IMR-90 (cell line): ENCODE results near the gene KCNJ16. TPM values are rescaled to one million over a fixed set of nuclear protein-coding genes. Genes with fewer than 3 reads are reported as not detected.

Experiments used
- ATAC-seq: fragments of 200-7000 bp; cut with Tn5 transposase; 2 replicates; pipeline ENCODE4 v1.9.1; 2020; ENCODE audit warnings: low read depth, mild to moderate bottlenecking, moderate library complexity
- BruUV-seq: library from RNA; stranded (reverse); fragments of 400-500 nt; replicated peaks from 2 replicates; lab custom pipeline; 2021; lab: Mats Ljungman, UMichigan
- CTCF ChIA-PET: fragments of 300-600 bp; formaldehyde crosslinking; extraction: SDS; loops from one replicate; lab custom pipeline; 2021; ENCODE audit warnings: antibody characterized with exemption; lab: Yijun Ruan, JAX
- POLR2A ChIA-PET: fragments of 300-600 bp; sonication (Branson Sonifier 250); formaldehyde crosslinking; loops from one replicate; lab custom pipeline; 2022; ENCODE audit warnings: antibody characterized with exemption; ENCODE audit not compliant: unreplicated experiment; lab: Charles Lee
- DNase-seq: peaks from one replicate; pipeline ENCODE4 v3.0.0; 2013
- H2AFZ ChIP-seq: replicated peaks from 2 replicates; pipeline ENCODE3; 2013; ENCODE audit warnings: low read length, mild to moderate bottlenecking; ENCODE audit not compliant: poor library complexity
- H2AK5ac ChIP-seq: 2 replicates; pipeline ENCODE4 v1.6.1; 2013; ENCODE audit warnings: low read depth, low read length, inconsistent platforms
- H2AK9ac ChIP-seq: replicated peaks from 2 replicates; pipeline ENCODE3; 2013; ENCODE audit warnings: mild to moderate bottlenecking, low read depth, low read length, moderate library complexity; ENCODE audit not compliant: poor library complexity
- H2BK120ac ChIP-seq: 2 replicates; pipeline ENCODE4 v1.6.1; 2013; ENCODE audit warnings: low read depth, low read length, inconsistent platforms
- H2BK15ac ChIP-seq: 3 replicates; pipeline ENCODE4 v1.6.1; 2013; ENCODE audit warnings: low read depth, low read length, inconsistent platforms
- H2BK20ac ChIP-seq: 2 replicates; pipeline ENCODE4 v1.6.1; 2013; ENCODE audit warnings: low read depth, mild to moderate bottlenecking, inconsistent platforms, low read length, moderate library complexity
- H2BK5ac ChIP-seq: 2 replicates; pipeline ENCODE4 v1.6.1; 2013; ENCODE audit warnings: mild to moderate bottlenecking, low read depth, low read length, inconsistent platforms; ENCODE audit not compliant: poor library complexity, severe bottlenecking
- H3K14ac ChIP-seq: replicated peaks from 2 replicates; pipeline ENCODE4 v1.6.1; 2013; ENCODE audit warnings: low read depth, low read length, inconsistent platforms
- H3K18ac ChIP-seq: 2 replicates; pipeline ENCODE4 v1.6.1; 2013; ENCODE audit warnings: low read depth, low read length, control low read depth
- H3K23ac ChIP-seq: 2 replicates; pipeline ENCODE4 v1.6.1; 2013; ENCODE audit warnings: low read depth, low read length, inconsistent platforms
- H3K27ac ChIP-seq: 2 replicates; pipeline ENCODE4 v1.5.1; 2013; ENCODE audit warnings: mild to moderate bottlenecking, control low read depth, low read length; ENCODE audit not compliant: insufficient read depth
- H3K27me3 ChIP-seq: 2 replicates; pipeline ENCODE4 v1.6.1; 2013; ENCODE audit warnings: low read length; ENCODE audit not compliant: control insufficient read depth, insufficient read depth
- H3K36me3 ChIP-seq: 2 replicates; pipeline ENCODE4 v1.6.1; 2013; ENCODE audit warnings: low read length, mixed read lengths; ENCODE audit not compliant: control insufficient read depth, insufficient read depth
- H3K4ac ChIP-seq: 2 replicates; pipeline ENCODE4 v1.6.1; 2013; ENCODE audit warnings: low read depth, low read length, inconsistent platforms
- H3K4me1 ChIP-seq: 2 replicates; pipeline ENCODE4 v1.6.1; 2013; ENCODE audit warnings: low read length, mixed read lengths; ENCODE audit not compliant: control insufficient read depth, insufficient read depth
- H3K4me2 ChIP-seq: 2 replicates; pipeline ENCODE4 v1.6.1; 2013; ENCODE audit warnings: low read depth, mild to moderate bottlenecking, control low read depth, low read length, moderate library complexity
- H3K4me3 ChIP-seq: 2 replicates; pipeline ENCODE4 v1.5.1; 2013; ENCODE audit warnings: low read depth, mild to moderate bottlenecking, control low read depth, low read length, moderate library complexity; ENCODE audit not compliant: insufficient read depth
- H3K56ac ChIP-seq: 2 replicates; pipeline ENCODE4 v1.6.1; 2013; ENCODE audit warnings: low read length, inconsistent platforms; ENCODE audit not compliant: insufficient read depth; ENCODE audit errors: extremely low read depth
- H3K79me1 ChIP-seq, 2 experiments: 2 replicates each; pipeline ENCODE4 v1.6.1; 2013; ENCODE audit warnings: low read length in 2 of 2, inconsistent platforms in 1 of 2, low read depth in 1 of 2
- H3K9ac ChIP-seq: 2 replicates; pipeline ENCODE4 v1.6.1; 2013; ENCODE audit warnings: low read depth, low read length, control low read depth
- H3K9me1 ChIP-seq: 2 replicates; pipeline ENCODE4 v1.6.1; 2013; ENCODE audit warnings: low read length, inconsistent platforms; ENCODE audit not compliant: insufficient read depth
- H3K9me3 ChIP-seq: 2 replicates; pipeline ENCODE4 v1.6.1; 2013; ENCODE audit warnings: low read length; ENCODE audit not compliant: control insufficient read depth, insufficient read depth
- H4K20me1 ChIP-seq: 2 replicates; pipeline ENCODE4 v1.6.1; 2013; ENCODE audit warnings: low read length, inconsistent platforms; ENCODE audit not compliant: insufficient read depth
- H4K5ac ChIP-seq: 2 replicates; pipeline ENCODE4 v1.6.1; 2013; ENCODE audit warnings: mild to moderate bottlenecking, low read depth, low read length, control low read depth
- H4K8ac ChIP-seq, 2 experiments: 2 replicates each; pipeline ENCODE4 v1.6.1; 2013; ENCODE audit warnings: low read depth in 2 of 2, low read length in 2 of 2, control low read depth in 1 of 2, inconsistent platforms in 1 of 2
- H4K91ac ChIP-seq: 2 replicates; pipeline ENCODE4 v1.6.1; 2013; ENCODE audit warnings: low read depth, low read length, inconsistent platforms; ENCODE audit not compliant: insufficient read depth
- BHLHE40 ChIP-seq: fragments of 150-350 bp; IDR thresholded peaks from 2 replicates; pipeline ENCODE4 v1.6.1; 2016; ENCODE audit warnings: mild to moderate bottlenecking, low read depth, low read length
- FOS ChIP-seq: fragments of 150-350 bp; IDR thresholded peaks from 2 replicates; pipeline ENCODE4 v1.6.1; 2016; ENCODE audit warnings: low read depth, low read length
- MAFK ChIP-seq: IDR thresholded peaks from 2 replicates; pipeline ENCODE4 v1.6.1; 2012; ENCODE audit warnings: low read depth, low read length, improper control_type of control experiment
- MAZ ChIP-seq: IDR thresholded peaks from 2 replicates; pipeline ENCODE4 v1.6.1; 2012; ENCODE audit warnings: low read depth, mild to moderate bottlenecking, low read length, improper control_type of control experiment, moderate library complexity, borderline replicate concordance
- RAD21 ChIP-seq: IDR thresholded peaks from 2 replicates; pipeline ENCODE4 v1.6.1; 2012; ENCODE audit warnings: low read length, improper control_type of control experiment
- RFX5 ChIP-seq: IDR thresholded peaks from 2 replicates; pipeline ENCODE4 v1.8.0; 2012; ENCODE audit warnings: low read depth, mild to moderate bottlenecking, low read length, moderate library complexity
- SMC3 ChIP-seq: fragments of 150-350 bp; IDR thresholded peaks from 2 replicates; pipeline ENCODE4 v1.6.1; 2016; ENCODE audit warnings: low read depth, mild to moderate bottlenecking, antibody characterized with exemption, low read length, moderate library complexity
- WGBS, 2 experiments: methylation state at CpG; one replicate each; pipeline versions ENCODE4 v1.1.5 to v1.1.7; 2013; ENCODE audit warnings: missing lambda C conversion rate in 2 of 2; ENCODE audit not compliant: insufficient read length in 1 of 2; ENCODE audit errors: extremely low coverage in 2 of 2; 5-methylcytosine and 5-hydroxymethylcytosine counted together
- dilution Hi-C: fragments of 300-500 bp; cut with HindIII; formaldehyde crosslinking; loops from one replicate; pipeline ENCODE4 v1.14.3; 2018; ENCODE audit warnings: low sequenced_read_pairs; ENCODE audit not compliant: unreplicated experiment
- in situ Hi-C: fragments of 300-500 bp; cut with MboI; formaldehyde crosslinking; loops from 3 replicates; pipeline ENCODE4 v1.14.3; 2019; ENCODE audit warnings: low sequenced_read_pairs, inconsistent platforms, mixed read lengths
- intact Hi-C: fragments of 100-400 bp; cut with micrococcal nuclease; formaldehyde crosslinking; loops from 2 replicates; pipeline ENCODE4 v1.10.0; 2022
- polyA plus RNA-seq, 3 experiments: library from polyadenylated mRNA; depleted of rRNA; stranded (reverse); fragments of >200 nt; gene quantifications; 2 replicates each; pipeline ENCODE4 v1.2.3, GENCODE V29; 2012; ENCODE audit warnings: low replicate concordance in 1 of 3
- total RNA-seq: library from RNA; depleted of rRNA; stranded (reverse); fragments of >200 nt; gene quantifications from 2 replicates; pipeline ENCODE4 v1.2.3, GENCODE V29; 2012

Gene KCNJ16
- total and polyA plus RNA-seq, 2 of the 4 experiments (the other 2 are of a cell fraction) = not detected

GRCh38 chr17:70071127-70071526 lies 3.9 kb upstream of the KCNJ16 start:
- H3K9ac ChIP-seq = no peak overlapping the region
- intact Hi-C loops = no loop called here
- no peak overlapping the region for H3K56ac ChIP-seq
- H2AK5ac ChIP-seq = no peak overlapping the region
- H3K4me3 ChIP-seq = no peak overlapping the region
- H3K79me1 ChIP-seq = no peaks in the 10 kb centered on the region
- POLR2A ChIA-PET = no interaction called here
- no peak overlapping the region for H3K27ac ChIP-seq
- no peak overlapping the region for H2BK15ac ChIP-seq
- dilution Hi-C loops = no loop called here
- H2AFZ ChIP-seq = no peak overlapping the region
- no peak for DNase-seq
- in situ Hi-C loops = no loop called here
- H3K9me1 ChIP-seq = no peaks in the 10 kb centered on the region
- WGBS, 2 experiments = no CpG with 5 or more reads among the region's 4 CpGs
- H3K14ac ChIP-seq = no peak overlapping the region
- no peak overlapping the region for H2BK5ac ChIP-seq
- no peaks in the 10 kb centered on the region for H4K20me1 ChIP-seq
- H3K4me1 ChIP-seq = peaks cover 3% of the 10 kb centered on the region; the same call in 1 of the 2 replicates
- no peak overlapping the region for H3K4me2 ChIP-seq
- H3K4ac ChIP-seq = no peak overlapping the region
- TF ChIP-seq MAZ (no peak), FOS (no peak), BHLHE40 (no peak), MAFK (no peak), RAD21 (no peak), SMC3 (no peak), RFX5 (no peak)
- H2BK120ac ChIP-seq = no peak overlapping the region
- no peaks in the 10 kb centered on the region for H3K36me3 ChIP-seq
- H3K18ac ChIP-seq = no peak overlapping the region
- no peak overlapping the region for H4K91ac ChIP-seq
- H3K9me3 ChIP-seq = no peaks in the 10 kb centered on the region
- ATAC-seq = no peak
- H3K27me3 ChIP-seq = no peaks in the 10 kb centered on the region
- no peak overlapping the region for H2AK9ac ChIP-seq
- H3K23ac ChIP-seq = no peak overlapping the region
- no peak overlapping the region for H4K8ac ChIP-seq
- no TSS peak for BruUV-seq
- CTCF ChIA-PET = no interaction called here
- no peak overlapping the region for H2BK20ac ChIP-seq
- no peak overlapping the region for H4K5ac ChIP-seq
